ENCODE measurements around the gene ARF4.
A peak's percentile ranks its signal among the peaks of the same experiment; 100 is the strongest.

Gene ARF4

GRCh38 chr3:57575966-57576626 is 21.0 kb downstream of the ARF4 start:
- DNase-seq, result no peak

DNA sequence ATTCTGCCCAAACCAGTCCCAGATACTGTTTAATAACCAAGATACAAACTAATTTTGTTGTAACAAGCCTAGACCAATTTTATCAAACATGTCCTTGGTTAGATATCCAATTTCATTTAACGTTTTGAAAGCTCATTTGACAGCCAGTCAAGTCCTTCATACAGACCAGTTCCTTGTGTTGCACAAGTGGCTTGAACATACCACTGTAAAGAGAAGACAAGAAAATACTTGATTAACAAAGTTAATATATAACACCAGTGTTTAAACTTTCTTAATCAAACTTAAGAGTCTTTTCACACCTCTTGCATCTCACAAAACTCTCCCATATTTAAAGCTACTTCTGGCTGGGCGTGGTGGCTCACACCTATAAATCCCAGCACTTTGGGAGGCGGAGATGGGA is 25.0 kb downstream of the ARF4 start:
- DNase-seq, result no peak

- no peak for DNase-seq
Observed at GRCh38 chr3:57570878-57571277, 26.3 kb downstream of the ARF4 start.

DNA sequence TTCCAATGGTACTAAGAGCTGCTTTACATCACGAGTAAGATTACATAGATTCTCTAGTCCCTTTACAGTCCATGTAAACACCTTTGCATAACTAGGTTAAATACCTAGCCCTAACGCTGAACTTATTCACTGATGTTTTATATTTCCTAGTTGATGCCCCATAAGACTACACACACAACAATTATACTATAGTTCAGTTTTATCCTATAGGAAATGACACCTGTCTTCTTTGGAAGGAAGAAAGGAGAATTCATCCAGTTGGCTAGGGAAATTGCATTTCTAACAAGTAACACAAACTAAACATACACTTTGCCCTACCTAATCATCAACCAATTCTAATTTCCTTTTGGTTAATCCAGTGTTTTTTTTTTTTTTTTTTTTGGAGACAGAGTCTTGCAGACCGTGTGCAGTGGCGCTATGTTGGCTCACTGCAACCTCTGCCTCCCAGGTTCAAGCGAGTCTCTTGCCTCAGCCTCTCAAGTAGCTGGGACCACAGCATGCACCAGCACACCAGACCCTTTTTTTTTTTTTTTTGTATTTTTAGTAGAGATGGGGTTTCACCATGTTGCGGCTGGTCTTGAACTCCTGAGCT is 27.2 kb downstream of the ARF4 start:
- DNase-seq, result no peak

DNA sequence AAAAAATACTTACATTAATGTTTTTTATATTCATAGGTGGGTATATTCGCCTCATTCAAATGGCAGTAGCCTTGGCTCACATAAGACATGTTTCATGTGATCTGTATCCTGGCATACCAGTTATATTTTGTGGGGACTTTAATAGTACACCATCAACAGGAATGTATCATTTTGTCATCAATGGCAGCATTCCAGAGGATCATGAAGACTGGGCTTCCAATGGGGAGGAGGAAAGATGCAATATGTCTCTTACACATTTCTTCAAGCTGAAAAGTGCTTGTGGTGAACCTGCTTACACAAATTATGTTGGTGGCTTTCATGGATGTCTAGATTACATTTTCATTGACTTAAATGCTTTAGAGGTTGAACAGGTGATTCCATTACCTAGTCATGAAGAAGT is 37.6 kb downstream of the ARF4 start:
- no peak for DNase-seq

DNA sequence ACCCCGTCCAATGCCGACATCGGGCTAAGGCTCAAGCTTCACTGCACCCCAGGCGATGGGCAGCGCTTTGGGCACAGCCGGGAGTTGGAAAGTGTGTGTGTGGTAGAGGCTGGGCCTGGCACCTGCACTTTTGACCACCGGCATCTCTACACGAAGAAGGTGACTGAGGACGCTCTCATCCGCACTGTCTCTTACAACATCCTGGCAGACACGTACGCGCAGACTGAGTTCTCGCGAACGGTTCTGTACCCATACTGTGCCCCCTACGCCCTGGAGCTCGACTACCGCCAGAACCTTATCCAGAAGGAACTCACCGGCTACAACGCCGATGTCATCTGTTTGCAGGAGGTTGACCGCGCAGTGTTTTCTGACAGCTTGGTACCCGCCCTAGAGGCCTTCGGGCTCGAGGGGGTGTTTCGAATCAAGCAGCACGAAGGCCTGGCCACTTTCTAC is 40.0 kb downstream of the ARF4 start:
- DNase-seq, result no peak

- DNase-seq, result no peak
Observed at GRCh38 chr3:57556459-57557084, 40.6 kb downstream of the ARF4 start.

DNA sequence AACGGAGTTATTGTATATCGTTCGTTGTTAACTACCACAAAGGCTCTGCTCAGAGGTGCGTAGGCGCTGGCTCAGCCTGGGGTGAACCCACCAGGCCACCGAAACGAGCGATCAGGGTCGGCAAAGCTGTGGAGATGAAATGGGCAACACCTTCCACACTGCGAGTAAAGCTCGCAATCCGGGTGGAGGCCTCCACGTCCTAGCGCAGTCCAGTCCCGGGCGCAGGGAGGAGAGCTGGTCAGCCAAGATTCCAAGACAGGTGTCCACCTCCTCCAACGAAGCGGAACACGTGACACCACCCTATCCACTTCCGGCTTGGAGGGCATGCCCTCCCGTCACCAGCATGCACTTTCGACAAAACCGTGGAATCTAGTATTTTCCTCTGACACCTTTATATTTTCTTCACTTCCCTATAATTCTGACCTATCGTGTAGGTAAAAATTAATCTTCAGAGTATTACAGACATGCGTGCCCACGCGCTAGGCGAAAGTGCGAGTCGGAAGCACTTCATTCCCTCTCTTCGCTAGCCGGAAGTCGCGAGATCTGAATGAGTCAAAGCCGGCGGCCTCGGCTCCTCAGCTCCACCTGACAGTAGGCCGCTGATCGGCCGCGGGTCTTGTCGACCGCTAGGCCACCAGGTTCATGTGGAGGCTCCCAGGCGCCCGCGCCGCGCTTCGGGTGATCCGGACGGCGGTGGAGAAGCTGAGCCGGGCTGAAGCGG is 41.2 kb downstream of the ARF4 start, which contains the start of gene PDE12:
PDE12 (plus strand) TSS at position 537 of the 721 bp plus-strand sequence; CDS start at position 643, 106 bp downstream.
- DNase-seq, result peak; percentile 70

GRCh38 chr3:57555306-57555705 is 41.8 kb downstream of the ARF4 start:
- no peak for DNase-seq

DNA sequence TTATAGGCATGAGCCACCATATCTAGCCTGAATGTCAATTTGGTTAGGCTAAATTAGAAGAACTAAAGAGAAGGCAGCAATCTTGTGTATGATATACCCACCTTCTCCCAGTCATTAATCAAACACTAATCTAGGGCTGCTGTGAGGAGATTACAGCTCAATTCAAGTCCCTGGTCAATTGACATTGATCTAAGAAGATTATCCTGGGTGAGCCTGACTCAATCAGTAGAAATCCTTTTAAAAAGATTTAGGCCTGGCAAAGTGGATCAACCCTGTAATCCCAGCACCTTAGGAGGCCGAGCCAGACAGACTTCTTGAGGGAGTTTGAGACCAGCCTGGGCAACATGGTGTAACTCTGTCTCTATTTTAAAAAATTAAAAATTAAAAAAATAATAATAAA is 50.5 kb downstream of the ARF4 start:
- no peak for DNase-seq

DNA sequence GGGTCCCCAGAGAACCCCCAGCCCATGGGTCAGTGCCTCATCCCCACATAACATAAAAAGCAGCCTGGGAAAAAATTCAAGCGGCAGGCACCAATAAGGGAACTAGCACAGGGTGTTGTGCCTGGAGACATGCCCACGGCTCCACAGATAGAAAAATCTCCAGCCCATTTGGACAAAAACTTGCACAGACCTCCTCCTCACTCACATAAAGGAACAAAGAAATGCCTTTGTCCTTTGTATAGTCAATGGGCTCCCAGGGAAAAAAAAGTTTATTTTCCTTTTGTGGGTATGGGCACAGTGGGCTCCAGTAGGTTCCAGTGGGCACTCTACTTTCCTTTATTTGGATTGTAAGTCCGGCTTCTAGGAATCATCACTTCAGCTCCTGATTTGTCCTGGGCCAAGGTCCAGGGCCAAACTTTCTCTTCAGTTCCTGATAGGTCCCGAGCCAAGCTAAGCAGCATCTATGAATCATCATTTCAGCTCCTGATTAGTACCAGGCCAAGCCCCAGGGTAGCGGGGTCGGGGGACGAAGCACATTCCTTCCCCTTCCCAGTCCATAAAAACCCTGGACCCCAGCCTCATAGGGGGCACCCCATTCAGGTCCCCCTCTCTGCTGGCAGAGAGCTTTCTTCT is 51.4 kb downstream of the ARF4 start:
- DNase-seq, result no peak

- peak; percentile 23 for DNase-seq
Observed at GRCh38 chr3:57544181-57545125, 52.7 kb downstream of the ARF4 start, which contains the start of gene DNAH12. Gene DNAH12 (minus strand): TSS chr3:57544344. CDS start chr3:57542870, 1,474 bp downstream.

DNA sequence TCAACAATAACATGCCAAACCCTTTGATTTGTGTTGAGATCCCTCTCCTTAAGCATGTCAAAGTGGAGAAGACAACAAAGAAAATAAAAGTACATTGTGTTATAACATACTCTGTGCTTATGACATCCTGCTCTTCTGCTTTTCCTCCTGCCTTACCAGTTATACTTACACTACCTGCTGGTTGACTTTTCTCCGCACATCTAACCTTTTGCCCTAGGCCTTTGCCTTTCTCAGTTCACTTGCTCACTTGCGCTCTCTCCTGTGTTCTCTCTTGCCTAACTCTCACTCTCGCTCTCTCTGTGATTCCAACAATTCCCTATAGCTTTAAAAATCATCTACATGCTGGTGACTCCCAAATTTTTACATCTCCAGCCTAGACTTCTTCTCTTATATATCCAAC is 58.7 kb downstream of the ARF4 start:
- no peak for DNase-seq

GRCh38 chr3:57530071-57530608 is 67.0 kb downstream of the ARF4 start:
- DNase-seq, result no peak

All from NCI-H510A treated with DMSO at 0.1 percent for 48 hours (cell line).